Measurements from ENCODE around the gene CADPS. TPM values are rescaled to one million over a fixed set of nuclear protein-coding genes. Genes with fewer than 3 reads are reported as not detected.
A peak's percentile ranks its signal among the peaks of the same experiment; 100 is the strongest.

Gene CADPS
- total and polyA plus RNA-seq, 4 donors = 0.13 to 3.6 (median 0.49) TPM

DNA sequence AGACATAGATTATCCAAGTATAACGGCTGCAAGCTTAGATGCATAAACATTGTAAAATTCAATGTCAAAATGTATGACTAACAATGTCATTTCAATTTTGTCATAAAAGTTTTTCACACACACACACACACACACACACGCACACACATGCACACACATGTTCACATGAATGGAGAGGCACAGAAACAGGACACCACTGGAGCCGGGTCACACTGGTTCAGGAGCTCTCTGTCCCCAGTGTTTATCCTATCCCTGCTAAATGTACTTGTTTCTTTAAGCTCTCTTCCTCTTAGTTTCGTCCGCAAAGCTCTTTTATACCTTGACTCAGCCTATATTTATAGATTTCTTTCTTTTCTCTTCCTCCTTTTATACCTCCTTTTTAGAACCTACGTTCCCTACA, 249.9 kb downstream of the CADPS start:
- H3K9ac ChIP-seq (ENCODE audit: insufficient read depth in 1 of 2, low read length in 2 of 2) = no peak overlapping the region
- H3K9me3 ChIP-seq (ENCODE audit: control insufficient read depth in 4 of 4, insufficient read depth in 3 of 4, low read length in 3 of 4) = peaks cover 0 to 2% (median 0%) of the 10 kb centered on the region in 4 donors
- WGBS, 2 donors = 25% methylated on average over 6 of the region's 6 CpGs
- ATAC-seq (ENCODE audit: insufficient read depth, low FRiP score) = no peak
- H3K36me3 ChIP-seq (ENCODE audit: control insufficient read depth in 4 of 4, insufficient read depth in 4 of 4, low read length in 4 of 4) = no peaks in the 10 kb centered on the region
- DNase-seq = no peak
- H3K27me3 ChIP-seq (ENCODE audit: control insufficient read depth in 3 of 3, insufficient read depth in 3 of 3, low read length in 2 of 3) = peaks cover 0 to 17% (median 0%) of the 10 kb centered on the region in 3 donors
- H3K27ac ChIP-seq (ENCODE audit: low read depth in 1 of 2, low read length in 1 of 2) = no peak overlapping the region
- TF ChIP-seq, protein P1, sequence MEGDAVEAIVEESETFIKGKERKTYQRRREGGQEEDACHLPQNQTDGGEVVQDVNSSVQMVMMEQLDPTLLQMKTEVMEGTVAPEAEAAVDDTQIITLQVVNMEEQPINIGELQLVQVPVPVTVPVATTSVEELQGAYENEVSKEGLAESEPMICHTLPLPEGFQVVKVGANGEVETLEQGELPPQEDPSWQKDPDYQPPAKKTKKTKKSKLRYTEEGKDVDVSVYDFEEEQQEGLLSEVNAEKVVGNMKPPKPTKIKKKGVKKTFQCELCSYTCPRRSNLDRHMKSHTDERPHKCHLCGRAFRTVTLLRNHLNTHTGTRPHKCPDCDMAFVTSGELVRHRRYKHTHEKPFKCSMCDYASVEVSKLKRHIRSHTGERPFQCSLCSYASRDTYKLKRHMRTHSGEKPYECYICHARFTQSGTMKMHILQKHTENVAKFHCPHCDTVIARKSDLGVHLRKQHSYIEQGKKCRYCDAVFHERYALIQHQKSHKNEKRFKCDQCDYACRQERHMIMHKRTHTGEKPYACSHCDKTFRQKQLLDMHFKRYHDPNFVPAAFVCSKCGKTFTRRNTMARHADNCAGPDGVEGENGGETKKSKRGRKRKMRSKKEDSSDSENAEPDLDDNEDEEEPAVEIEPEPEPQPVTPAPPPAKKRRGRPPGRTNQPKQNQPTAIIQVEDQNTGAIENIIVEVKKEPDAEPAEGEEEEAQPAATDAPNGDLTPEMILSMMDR (IDR thresholded peaks at IDR 0.05; ENCODE audit: control extremely low read depth, extremely low read depth) = no peak
- H3K4me1 ChIP-seq (ENCODE audit: control insufficient read depth in 5 of 5, insufficient read depth in 5 of 5, low read length in 5 of 5) = no peaks in the 10 kb centered on the region
- H3K4me3 ChIP-seq = no peak overlapping the region

DNA sequence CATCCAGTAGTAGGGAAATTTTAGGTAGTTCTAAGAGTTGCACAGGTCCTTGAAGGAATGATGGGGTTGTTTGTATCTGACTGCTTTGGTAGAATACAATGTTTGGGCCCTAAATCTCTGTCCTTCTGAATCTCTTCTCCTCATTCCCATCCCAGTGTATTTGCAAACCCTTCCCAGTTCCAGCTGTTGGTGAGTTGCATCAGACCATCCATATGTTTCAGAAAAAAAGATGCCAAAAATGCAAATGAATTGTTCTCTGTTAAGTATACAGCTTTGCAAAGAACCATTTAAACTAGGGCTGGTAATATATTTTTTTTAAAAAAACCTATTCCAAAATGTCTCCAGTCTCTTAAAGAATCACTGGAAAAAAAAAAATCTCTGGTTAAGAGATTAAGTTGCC, 251.0 kb downstream of the CADPS start:
- no peak overlapping the region for H3K27ac ChIP-seq (ENCODE audit: low read depth in 1 of 2, low read length in 1 of 2)
- peaks cover 0 to 17% (median 0%) of the 10 kb centered on the region in 3 donors for H3K27me3 ChIP-seq (ENCODE audit: control insufficient read depth in 3 of 3, insufficient read depth in 3 of 3, low read length in 2 of 3)
- H3K36me3 ChIP-seq (ENCODE audit: control insufficient read depth in 4 of 4, insufficient read depth in 4 of 4, low read length in 4 of 4) = no peaks in the 10 kb centered on the region
- H3K9me3 ChIP-seq (ENCODE audit: control insufficient read depth in 4 of 4, insufficient read depth in 3 of 4, low read length in 3 of 4) = peaks cover 0 to 2% (median 0%) of the 10 kb centered on the region in 4 donors
- H3K9ac ChIP-seq (ENCODE audit: insufficient read depth in 1 of 2, low read length in 2 of 2) = no peak overlapping the region
- TF ChIP-seq, protein P1 (IDR thresholded peaks at IDR 0.05; ENCODE audit: control extremely low read depth, extremely low read depth) = no peak
- ATAC-seq (ENCODE audit: insufficient read depth, low FRiP score) = no peak
- no peak for DNase-seq
- H3K4me3 ChIP-seq = no peak overlapping the region
- H3K4me1 ChIP-seq (ENCODE audit: control insufficient read depth in 5 of 5, insufficient read depth in 5 of 5, low read length in 5 of 5) = no peaks in the 10 kb centered on the region

DNA sequence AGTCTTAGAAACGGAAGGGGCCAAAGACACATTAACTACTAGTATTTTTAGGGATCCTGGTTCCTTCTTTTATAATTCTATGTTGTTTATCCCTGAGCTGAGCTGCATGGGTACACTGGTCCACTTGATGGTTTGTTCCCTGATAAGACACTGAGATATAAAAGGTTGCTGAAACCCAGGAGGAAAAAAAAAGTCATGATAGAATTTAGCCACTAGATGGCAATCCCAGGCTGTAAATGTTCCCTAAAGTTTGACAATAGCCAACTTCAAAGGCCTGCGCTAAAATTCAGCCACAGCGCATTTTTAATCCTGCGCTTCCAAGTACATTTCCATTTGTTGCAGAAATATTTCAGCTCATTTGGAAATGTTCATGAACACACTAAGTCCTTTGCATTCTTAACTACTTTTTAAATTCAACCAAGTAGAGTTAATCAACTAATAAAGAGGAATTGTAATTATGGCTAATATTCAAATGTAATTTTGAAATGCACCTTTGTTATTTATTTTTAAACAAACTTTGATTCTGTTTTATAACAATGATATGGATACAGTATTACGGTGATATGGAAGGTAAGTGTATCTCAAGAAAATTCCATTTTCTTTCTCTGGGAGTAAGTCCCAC, 252.6 kb downstream of the CADPS start:
- H3K27me3 ChIP-seq (ENCODE audit: control insufficient read depth in 3 of 3, insufficient read depth in 3 of 3, low read length in 2 of 3) = peaks cover 0 to 17% (median 0%) of the 10 kb centered on the region in 3 donors
- no peak overlapping the region for H3K4me3 ChIP-seq
- H3K9ac ChIP-seq (ENCODE audit: insufficient read depth in 1 of 2, low read length in 2 of 2) = no peak overlapping the region
- WGBS, 2 donors = 47 to 56% methylated on average over 5 of the region's 5 CpGs
- no peaks in the 10 kb centered on the region for H3K36me3 ChIP-seq (ENCODE audit: control insufficient read depth in 4 of 4, insufficient read depth in 4 of 4, low read length in 4 of 4)
- no peaks in the 10 kb centered on the region for H3K4me1 ChIP-seq (ENCODE audit: control insufficient read depth in 5 of 5, insufficient read depth in 5 of 5, low read length in 5 of 5)
- H3K9me3 ChIP-seq (ENCODE audit: control insufficient read depth in 4 of 4, insufficient read depth in 3 of 4, low read length in 3 of 4) = peaks cover 0 to 2% (median 0%) of the 10 kb centered on the region in 4 donors
- peak; percentile 41 for ATAC-seq (ENCODE audit: insufficient read depth, low FRiP score)
- H3K27ac ChIP-seq (ENCODE audit: low read depth in 1 of 2, low read length in 1 of 2) = no peak overlapping the region
- DNase-seq = peak; percentile 42 to 85 (median 77)
- TF ChIP-seq, protein P1 (IDR thresholded peaks at IDR 0.05; ENCODE audit: control extremely low read depth, extremely low read depth) = no peak

DNA sequence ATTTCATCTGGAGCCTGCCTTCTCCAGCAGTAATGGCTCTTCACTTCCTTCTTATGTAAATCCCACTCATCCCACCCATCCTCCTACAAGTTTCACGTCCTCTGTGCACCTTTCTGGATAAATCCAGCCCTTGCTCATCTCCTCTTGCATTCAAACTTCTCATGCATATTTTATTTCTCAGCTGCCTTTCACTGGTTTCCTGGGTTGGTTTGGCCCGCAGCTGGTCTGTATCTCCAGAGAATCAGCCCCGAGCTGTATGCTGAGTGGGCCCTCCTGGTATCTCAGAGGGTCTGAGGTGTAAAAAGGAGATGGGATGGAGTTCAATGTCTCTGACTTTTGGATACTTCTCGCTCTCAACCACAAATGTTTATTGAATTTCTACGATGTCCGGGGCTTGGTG, 253.3 kb downstream of the CADPS start:
- Histone ChIP-seq H3K9me3 (ENCODE audit: control insufficient read depth in 4 of 4, insufficient read depth in 3 of 4, low read length in 3 of 4) (peaks cover 0 to 2% (median 0%) of the 10 kb centered on the region in 4 donors), H3K9ac (ENCODE audit: insufficient read depth in 1 of 2, low read length in 2 of 2) (no peak overlapping the region), H3K27me3 (ENCODE audit: control insufficient read depth in 3 of 3, insufficient read depth in 3 of 3, low read length in 2 of 3) (peaks cover 0 to 17% (median 0%) of the 10 kb centered on the region in 3 donors), H3K36me3 (ENCODE audit: control insufficient read depth in 4 of 4, insufficient read depth in 4 of 4, low read length in 4 of 4) (no peaks in the 10 kb centered on the region), H3K4me3 (no peak overlapping the region), H3K27ac (ENCODE audit: low read depth in 1 of 2, low read length in 1 of 2) (no peak overlapping the region), H3K4me1 (ENCODE audit: control insufficient read depth in 5 of 5, insufficient read depth in 5 of 5, low read length in 5 of 5) (no peaks in the 10 kb centered on the region)
- ATAC-seq (ENCODE audit: insufficient read depth, low FRiP score) (no peak), DNase-seq (no peak)
- WGBS, 2 donors = 69 to 73% methylated on average over 6 of the region's 6 CpGs
- TF ChIP-seq, protein P1 (IDR thresholded peaks at IDR 0.05; ENCODE audit: control extremely low read depth, extremely low read depth) = no peak

Measured in lung (tissue), 12 donors.